Measurements from ENCODE around the gene LCE1B. TPM values are rescaled to one million over a fixed set of nuclear protein-coding genes. Genes with fewer than 3 reads are reported as not detected.

Gene LCE1B
- total and polyA plus RNA-seq, 2 donors (not counting 1 experiment from before 2014, with no cell fraction given): not detected

DNA sequence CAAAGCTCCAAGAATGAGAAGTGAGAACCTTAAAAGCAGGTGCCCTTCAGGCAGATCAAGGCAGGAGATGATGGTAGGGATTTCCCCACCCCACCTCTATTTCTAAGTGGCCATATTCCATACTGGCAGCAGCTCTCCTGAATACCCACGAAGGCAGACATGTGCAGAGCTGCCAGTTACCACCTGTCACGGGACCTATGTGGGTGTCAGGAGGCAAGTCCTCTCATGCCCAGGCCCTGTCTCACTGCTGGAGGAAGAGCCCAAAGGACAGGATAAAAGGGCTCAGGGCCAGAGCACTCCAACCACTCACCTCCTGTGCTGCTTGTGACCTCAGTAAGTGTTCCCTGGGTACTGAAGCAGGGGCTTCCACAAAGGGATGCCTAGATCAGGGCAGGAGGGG, 721 bp upstream of the LCE1B start:
- Histone ChIP-seq H3K79me2 (ENCODE audit: control insufficient read depth, insufficient read depth, low read length) (no peaks in the 10 kb centered on the region), H3K4me3 (ENCODE audit: control extremely low read depth in 1 of 5, extremely low read depth in 1 of 5, insufficient read depth in 1 of 5, low read depth in 2 of 5, low read length in 4 of 5) (no peak overlapping the region), H3K9ac (ENCODE audit: low read length) (no peak overlapping the region), H2AFZ (ENCODE audit: insufficient read depth, low read depth, low read length, poor library complexity, severe bottlenecking) (no peak overlapping the region), H3K27me3 (replicated peaks in 1 of 4; ENCODE audit: control extremely low read depth in 1 of 4, control insufficient read depth in 3 of 4, insufficient read depth in 4 of 4, low read length in 3 of 4) (peaks cover 0 to 3% (median 1%) of the 10 kb centered on the region in 4 experiments), H3K27ac (ENCODE audit: low read length in 2 of 2) (no peak overlapping the region), H3K36me3 (replicated peaks in 1 of 2; ENCODE audit: control extremely low read depth in 1 of 2, control insufficient read depth in 1 of 2, extremely low read depth in 1 of 2, insufficient read depth in 2 of 2, low read length in 1 of 2) (no peaks in the 10 kb centered on the region), H3K9me3 (ENCODE audit: control extremely low read depth in 1 of 3, control insufficient read depth in 2 of 3, insufficient read depth in 1 of 3, low read length in 2 of 3) (no peaks in the 10 kb centered on the region), H3K4me1 (ENCODE audit: control insufficient read depth in 2 of 2, insufficient read depth in 2 of 2, low read length in 2 of 2) (no peaks in the 10 kb centered on the region), H4K20me1 (ENCODE audit: control insufficient read depth, insufficient read depth, low read length, poor library complexity, severe bottlenecking) (no peaks in the 10 kb centered on the region), H3K4me2 (replicated peaks; ENCODE audit: low read depth, low read length, poor library complexity, severe bottlenecking) (no peak overlapping the region)
- H3K4me1 Mint-ChIP-seq: no peaks in the 10 kb centered on the region
- DNase-seq: no peak
- WGBS (ENCODE audit: insufficient coverage): 75% methylated on average over 2 of the region's 2 CpGs
- TF ChIP-seq, protein P1, sequence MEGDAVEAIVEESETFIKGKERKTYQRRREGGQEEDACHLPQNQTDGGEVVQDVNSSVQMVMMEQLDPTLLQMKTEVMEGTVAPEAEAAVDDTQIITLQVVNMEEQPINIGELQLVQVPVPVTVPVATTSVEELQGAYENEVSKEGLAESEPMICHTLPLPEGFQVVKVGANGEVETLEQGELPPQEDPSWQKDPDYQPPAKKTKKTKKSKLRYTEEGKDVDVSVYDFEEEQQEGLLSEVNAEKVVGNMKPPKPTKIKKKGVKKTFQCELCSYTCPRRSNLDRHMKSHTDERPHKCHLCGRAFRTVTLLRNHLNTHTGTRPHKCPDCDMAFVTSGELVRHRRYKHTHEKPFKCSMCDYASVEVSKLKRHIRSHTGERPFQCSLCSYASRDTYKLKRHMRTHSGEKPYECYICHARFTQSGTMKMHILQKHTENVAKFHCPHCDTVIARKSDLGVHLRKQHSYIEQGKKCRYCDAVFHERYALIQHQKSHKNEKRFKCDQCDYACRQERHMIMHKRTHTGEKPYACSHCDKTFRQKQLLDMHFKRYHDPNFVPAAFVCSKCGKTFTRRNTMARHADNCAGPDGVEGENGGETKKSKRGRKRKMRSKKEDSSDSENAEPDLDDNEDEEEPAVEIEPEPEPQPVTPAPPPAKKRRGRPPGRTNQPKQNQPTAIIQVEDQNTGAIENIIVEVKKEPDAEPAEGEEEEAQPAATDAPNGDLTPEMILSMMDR (IDR thresholded peaks at IDR 0.05): no peak
- no peak for TF ChIP-seq EZH2 (IDR thresholded peaks at IDR 0.05; ENCODE audit: borderline replicate concordance, insufficient read depth, low read depth, low read length, poor library complexity, severe bottlenecking)
- ATAC-seq (ENCODE audit: low read depth): no peak
- H3K27me3 Mint-ChIP-seq: peaks cover 32% of the 10 kb centered on the region
- intact Hi-C loops (cut with micrococcal nuclease): no loop called here
- no peak overlapping the region for H3K27ac Mint-ChIP-seq
- H3K4me3 Mint-ChIP-seq: no peak overlapping the region
- no peaks in the 10 kb centered on the region for H3K9me3 Mint-ChIP-seq (ENCODE audit: insufficient read depth)
- ChIA-PET CTCF (no interaction called here), POLR2A (no interaction called here)

DNA sequence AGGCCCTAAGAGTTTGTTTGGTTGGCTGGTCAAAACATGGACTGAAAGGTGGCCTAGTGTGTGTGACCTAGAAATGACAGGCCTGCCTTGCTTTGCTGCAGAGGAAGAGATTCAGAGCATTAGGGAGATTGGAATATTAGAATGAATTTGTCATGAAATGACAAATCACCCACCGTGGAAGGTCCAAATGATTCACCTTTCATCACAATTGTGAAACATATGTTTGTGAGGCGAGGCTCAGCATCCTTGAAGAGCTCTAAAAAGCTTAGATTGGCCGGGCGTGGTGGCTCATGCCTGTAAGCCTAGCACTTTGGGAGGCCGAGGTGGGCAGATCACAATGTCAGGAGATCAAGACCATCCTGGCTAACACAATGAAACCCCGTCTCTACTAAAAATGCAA, 5.5 kb downstream of the LCE1B start:
- 76% methylated on average over 4 of the region's 6 CpGs for WGBS (ENCODE audit: insufficient coverage)
- POLR2A ChIA-PET: no interaction called here
- peaks cover 4% of the 10 kb centered on the region in 2 donors for H3K4me1 ChIP-seq (ENCODE audit: control insufficient read depth in 2 of 2, insufficient read depth in 2 of 2, low read length in 2 of 2)
- peaks cover 0 to 3% (median 0%) of the 10 kb centered on the region in 4 experiments for H3K27me3 ChIP-seq (replicated peaks in 1 of 4; ENCODE audit: control extremely low read depth in 1 of 4, control insufficient read depth in 3 of 4, insufficient read depth in 4 of 4, low read length in 3 of 4)
- H3K4me3 ChIP-seq (ENCODE audit: control extremely low read depth in 1 of 5, extremely low read depth in 1 of 5, insufficient read depth in 1 of 5, low read depth in 2 of 5, low read length in 4 of 5): no peak overlapping the region
- H4K20me1 ChIP-seq (ENCODE audit: control insufficient read depth, insufficient read depth, low read length, poor library complexity, severe bottlenecking): no peaks in the 10 kb centered on the region
- no peaks in the 10 kb centered on the region for H3K9me3 Mint-ChIP-seq (ENCODE audit: insufficient read depth)
- intact Hi-C loops (cut with micrococcal nuclease): no loop called here
- H3K36me3 ChIP-seq (replicated peaks in 1 of 2; ENCODE audit: control extremely low read depth in 1 of 2, control insufficient read depth in 1 of 2, extremely low read depth in 1 of 2, insufficient read depth in 2 of 2, low read length in 1 of 2): no peaks in the 10 kb centered on the region
- H3K4me1 Mint-ChIP-seq: peaks cover 6% of the 10 kb centered on the region
- H3K4me3 Mint-ChIP-seq: no peak overlapping the region
- H3K4me2 ChIP-seq (replicated peaks; ENCODE audit: low read depth, low read length, poor library complexity, severe bottlenecking): no peak overlapping the region
- H3K27me3 Mint-ChIP-seq: peaks cover 22% of the 10 kb centered on the region
- H3K27ac ChIP-seq (ENCODE audit: low read length in 2 of 2): no peak overlapping the region
- TF ChIP-seq, protein P1 (IDR thresholded peaks at IDR 0.05): no peak
- TF ChIP-seq EZH2 (IDR thresholded peaks at IDR 0.05; ENCODE audit: borderline replicate concordance, insufficient read depth, low read depth, low read length, poor library complexity, severe bottlenecking): no peak
- no peaks in the 10 kb centered on the region for H3K9me3 ChIP-seq (ENCODE audit: control extremely low read depth in 1 of 3, control insufficient read depth in 2 of 3, insufficient read depth in 1 of 3, low read length in 2 of 3)
- no peak for DNase-seq
- H3K9ac ChIP-seq (ENCODE audit: low read length): no peak overlapping the region
- no peak overlapping the region for H3K27ac Mint-ChIP-seq
- CTCF ChIA-PET: no interaction called here
- no peak for ATAC-seq (ENCODE audit: low read depth)
- H2AFZ ChIP-seq (ENCODE audit: insufficient read depth, low read depth, low read length, poor library complexity, severe bottlenecking): no peak overlapping the region
- H3K79me2 ChIP-seq (ENCODE audit: control insufficient read depth, insufficient read depth, low read length): no peaks in the 10 kb centered on the region
